ENCODE measurements around the gene ENTHD1. TPM values are rescaled to one million over a fixed set of nuclear protein-coding genes. Genes with fewer than 3 reads are reported as not detected.

ENTHD1 gene
- total and polyA plus RNA-seq, 2 of the 4 experiments (the other 2 are of a cell fraction), result not detected

- Histone ChIP-seq H4K8ac (ENCODE audit: low read depth in 2 of 2, low read length in 2 of 2) (no peak overlapping the region), H2BK15ac (ENCODE audit: low read depth, low read length) (no peak overlapping the region), H3K4me1 (ENCODE audit: control insufficient read depth, insufficient read depth, low read length) (peaks cover 5% of the 10 kb centered on the region; the same call in 1 of the 2 replicates), H3K79me1 (ENCODE audit: low read depth in 1 of 2, low read length in 2 of 2) (no peaks in the 10 kb centered on the region), H3K4me2 (ENCODE audit: low read depth, low read length) (no peak overlapping the region), H2BK20ac (ENCODE audit: low read depth, low read length) (no peak overlapping the region), H3K14ac (replicated peaks; ENCODE audit: low read depth, low read length) (no peak overlapping the region), H2AK5ac (ENCODE audit: low read depth, low read length) (no peak overlapping the region), H3K9me3 (ENCODE audit: control insufficient read depth, insufficient read depth, low read length) (no peaks in the 10 kb centered on the region), H2AFZ (replicated peaks; ENCODE audit: low read length, poor library complexity) (no peak overlapping the region), H2AK9ac (replicated peaks; ENCODE audit: low read depth, low read length, poor library complexity) (no peak overlapping the region), H3K27ac (ENCODE audit: insufficient read depth, low read length) (no peak overlapping the region), H4K91ac (ENCODE audit: insufficient read depth, low read depth, low read length) (no peak overlapping the region), H3K18ac (ENCODE audit: low read depth, low read length) (no peak overlapping the region), H2BK5ac (ENCODE audit: low read depth, low read length, poor library complexity, severe bottlenecking) (no peak overlapping the region), H3K4ac (ENCODE audit: low read depth, low read length) (no peak overlapping the region), H3K9me1 (ENCODE audit: insufficient read depth, low read length) (no peaks in the 10 kb centered on the region), H4K20me1 (ENCODE audit: insufficient read depth, low read length) (no peaks in the 10 kb centered on the region), H2BK120ac (ENCODE audit: low read depth, low read length) (no peak overlapping the region), H3K23ac (ENCODE audit: low read depth, low read length) (no peak overlapping the region), H3K27me3 (ENCODE audit: control insufficient read depth, insufficient read depth, low read length) (peaks cover 9% of the 10 kb centered on the region), H4K5ac (ENCODE audit: low read depth, low read length) (no peak overlapping the region), H3K56ac (ENCODE audit: extremely low read depth, insufficient read depth, low read length) (no peak overlapping the region), H3K36me3 (ENCODE audit: control insufficient read depth, insufficient read depth, low read length) (no peaks in the 10 kb centered on the region), H3K4me3 (ENCODE audit: insufficient read depth, low read depth, low read length) (no peak overlapping the region), H3K9ac (ENCODE audit: low read depth, low read length) (no peak overlapping the region)
- intact Hi-C loops (cut with micrococcal nuclease) (no loop called here), in situ Hi-C loops (cut with MboI; ENCODE audit: low sequenced_read_pairs) (no loop called here), dilution Hi-C loops (cut with HindIII; ENCODE audit: low sequenced_read_pairs, unreplicated experiment) (no loop called here)
- TF ChIP-seq MAZ (IDR thresholded peaks at IDR 0.05; ENCODE audit: borderline replicate concordance, low read depth, low read length) (no peak), NFE2L2 (IDR thresholded peaks at IDR 0.05; ENCODE audit: low read depth, low read length) (no peak), MAFK (IDR thresholded peaks at IDR 0.05; ENCODE audit: low read depth, low read length) (peak; percentile 62), CTCF (conservative IDR thresholded peaks at IDR 0.05; ENCODE audit: low read depth, low read length) (no peak)
- TF ChIP-seq, protein P1, sequence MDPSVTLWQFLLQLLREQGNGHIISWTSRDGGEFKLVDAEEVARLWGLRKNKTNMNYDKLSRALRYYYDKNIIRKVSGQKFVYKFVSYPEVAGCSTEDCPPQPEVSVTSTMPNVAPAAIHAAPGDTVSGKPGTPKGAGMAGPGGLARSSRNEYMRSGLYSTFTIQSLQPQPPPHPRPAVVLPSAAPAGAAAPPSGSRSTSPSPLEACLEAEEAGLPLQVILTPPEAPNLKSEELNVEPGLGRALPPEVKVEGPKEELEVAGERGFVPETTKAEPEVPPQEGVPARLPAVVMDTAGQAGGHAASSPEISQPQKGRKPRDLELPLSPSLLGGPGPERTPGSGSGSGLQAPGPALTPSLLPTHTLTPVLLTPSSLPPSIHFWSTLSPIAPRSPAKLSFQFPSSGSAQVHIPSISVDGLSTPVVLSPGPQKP (IDR thresholded peaks at IDR 0.05; ENCODE audit: borderline replicate concordance, low read depth, low read length), result no peak
- ATAC-seq (ENCODE audit: low read depth), result no peak
- WGBS, 2 experiments (ENCODE audit: extremely low coverage in 2 of 2, insufficient read length in 1 of 2), result no CpG with 5 or more reads among the region's 3 CpGs
- no peak for DNase-seq
- no TSS peak for BruUV-seq (replicated peaks)
- ChIA-PET CTCF (interaction anchor here (1.6 kb wide), 1 partner anchor 13 kb away, joined by 4 read pairs; no protein-coding TSS in a partner anchor), POLR2A (ENCODE audit: unreplicated experiment) (no interaction called here)
These were observed 72.6 kb downstream of the ENTHD1 start for GRCh38 chr22:39821008-39821407.
